NAMALWA (cell line): ENCODE measurements around the gene LIF.

Experiments
- DNase-seq: peaks from one replicate; pipeline ENCODE4 v3.0.0-alpha.2; 2015; ENCODE audit warnings: low spot score

Gene LIF

GRCh38 chr22:30284172-30284571 is 37.6 kb upstream of the LIF start:
- no peak for DNase-seq

DNA sequence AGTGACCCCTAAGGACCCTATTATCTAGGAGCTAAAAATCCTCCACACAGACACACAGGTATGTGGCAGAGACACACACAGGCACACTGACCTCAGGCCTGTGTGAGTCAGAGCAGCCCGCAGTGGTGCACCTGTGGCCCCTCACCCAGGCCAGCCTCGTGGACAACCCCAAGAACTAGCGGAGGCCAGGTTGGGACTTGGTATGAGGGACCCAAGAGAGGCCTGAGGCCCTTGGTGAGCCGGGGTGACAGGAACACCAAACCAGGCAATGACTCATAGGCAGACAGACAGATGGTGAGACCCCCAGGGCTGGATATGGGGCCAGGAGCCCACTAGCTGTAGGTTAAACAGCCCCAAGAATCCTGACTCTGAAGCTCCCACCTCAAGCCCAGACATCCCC is 36.8 kb upstream of the LIF start:
- DNase-seq, result no peak

- no peak for DNase-seq
Observed at GRCh38 chr22:30282616-30283046, 36.1 kb upstream of the LIF start.

GRCh38 chr22:30280505-30280904 is 33.9 kb upstream of the LIF start:
- no peak for DNase-seq

- no peak for DNase-seq
Observed at GRCh38 chr22:30279932-30280331, 33.4 kb upstream of the LIF start.

DNA sequence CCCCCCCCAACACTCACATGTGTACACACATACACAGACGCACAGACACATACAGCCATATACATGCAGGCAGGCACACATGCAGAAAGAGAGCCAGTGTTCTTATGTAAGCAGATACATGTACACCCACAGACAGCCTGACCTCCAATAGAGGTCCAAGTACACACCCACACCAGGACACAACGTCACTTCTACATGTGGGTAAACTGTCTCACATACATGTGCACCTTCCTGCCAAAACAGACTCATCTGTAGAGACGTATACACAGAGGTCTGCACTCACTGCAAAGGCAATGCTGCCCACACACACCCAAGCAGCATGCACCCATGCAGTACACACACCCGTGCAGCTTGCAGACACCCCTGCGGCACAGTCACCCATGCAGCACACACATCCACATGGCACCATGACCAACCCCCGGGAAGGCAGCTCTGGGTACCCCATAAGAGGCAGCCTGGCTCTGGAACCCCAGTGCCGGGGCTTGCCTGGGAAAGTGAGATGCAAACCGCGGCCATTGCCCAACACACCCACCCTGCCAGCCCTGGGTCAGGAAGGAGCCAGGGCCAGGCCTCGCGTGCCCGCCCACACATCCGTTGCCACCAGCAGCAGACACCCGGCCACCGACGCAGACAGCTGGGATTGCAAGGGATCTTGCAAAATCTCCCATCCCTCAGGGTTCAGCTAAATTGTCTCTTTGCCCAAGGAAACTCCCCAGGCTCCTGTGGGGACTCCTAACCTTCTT is 32.7 kb upstream of the LIF start:
- DNase-seq, result no peak

- no peak for DNase-seq
Observed at GRCh38 chr22:30277547-30278344, 31.2 kb upstream of the LIF start.

DNA sequence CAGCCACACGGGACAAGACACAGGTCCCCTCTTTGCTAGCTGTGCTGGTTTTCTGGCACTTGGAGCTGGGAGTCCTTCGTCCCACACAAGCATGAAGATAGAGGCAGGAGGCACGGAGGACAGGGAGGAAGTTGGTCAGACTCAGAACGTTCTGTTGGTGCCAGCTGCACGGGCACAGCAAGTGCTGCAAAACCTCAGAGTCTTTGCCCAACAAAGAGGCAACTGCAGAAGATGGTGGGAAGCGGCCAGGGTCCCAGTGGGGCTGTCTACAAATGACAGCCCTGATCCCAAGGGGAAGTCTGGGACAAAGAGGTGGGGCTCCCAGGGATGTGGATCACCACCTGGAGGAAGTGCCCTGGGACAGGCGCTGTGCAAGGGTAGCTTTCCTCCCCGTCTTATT is 29.5 kb upstream of the LIF start:
- no peak for DNase-seq

- no peak for DNase-seq
Observed at GRCh38 chr22:30275625-30276024, 29.1 kb upstream of the LIF start.

DNA sequence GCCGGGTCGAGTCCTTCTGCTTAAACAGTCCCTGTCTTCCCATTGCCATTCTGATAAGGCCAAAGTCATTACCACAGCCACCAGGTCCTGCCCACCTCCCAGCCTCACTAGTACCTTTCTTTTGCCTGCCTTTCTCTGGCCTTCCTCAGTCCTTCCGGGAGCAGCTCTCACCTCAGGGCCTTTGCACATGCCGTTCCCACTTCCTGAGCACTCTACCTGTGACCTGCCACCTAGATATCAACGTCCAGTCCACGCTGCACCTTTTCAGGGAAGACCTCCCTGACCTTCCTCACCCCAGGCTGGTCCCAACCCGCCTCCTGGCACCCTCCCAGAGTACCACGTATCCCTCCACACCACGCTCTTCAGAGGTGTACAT is 27.9 kb upstream of the LIF start:
- no peak for DNase-seq

DNA sequence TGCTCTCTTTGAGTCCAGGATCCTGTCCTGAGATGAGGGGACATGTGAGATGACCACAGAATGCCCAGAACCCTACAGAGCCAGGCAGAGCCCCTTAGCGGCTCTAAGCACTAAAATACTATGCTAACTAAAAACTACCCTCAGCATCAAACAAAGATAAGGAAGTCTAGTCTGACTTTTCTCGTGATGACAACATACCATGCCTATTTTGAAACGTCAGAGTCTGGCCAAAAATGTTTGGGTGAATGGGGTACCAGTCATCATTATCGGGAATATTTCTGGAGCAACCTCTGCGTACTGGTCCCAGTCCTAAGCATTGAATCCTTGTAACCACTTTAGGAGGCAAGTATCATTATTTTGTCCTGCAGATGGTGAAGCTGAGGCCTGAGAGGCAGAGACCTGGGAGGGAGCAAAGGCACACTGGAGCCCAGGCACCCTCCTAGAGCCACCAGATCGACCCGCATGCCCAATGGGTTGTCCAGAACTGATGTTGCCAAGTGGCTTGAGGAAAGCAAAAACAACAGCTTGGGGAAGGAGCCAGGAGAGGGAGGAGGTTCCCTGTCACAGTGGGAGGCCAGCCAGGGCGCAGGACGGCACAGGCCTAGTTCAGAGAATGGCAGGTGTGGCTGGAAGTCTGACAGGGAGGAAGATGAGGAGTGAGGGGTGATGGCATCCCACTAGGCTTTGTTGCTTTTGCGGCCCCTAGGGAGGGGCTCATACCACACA is 27.3 kb upstream of the LIF start:
- DNase-seq, result no peak

DNA sequence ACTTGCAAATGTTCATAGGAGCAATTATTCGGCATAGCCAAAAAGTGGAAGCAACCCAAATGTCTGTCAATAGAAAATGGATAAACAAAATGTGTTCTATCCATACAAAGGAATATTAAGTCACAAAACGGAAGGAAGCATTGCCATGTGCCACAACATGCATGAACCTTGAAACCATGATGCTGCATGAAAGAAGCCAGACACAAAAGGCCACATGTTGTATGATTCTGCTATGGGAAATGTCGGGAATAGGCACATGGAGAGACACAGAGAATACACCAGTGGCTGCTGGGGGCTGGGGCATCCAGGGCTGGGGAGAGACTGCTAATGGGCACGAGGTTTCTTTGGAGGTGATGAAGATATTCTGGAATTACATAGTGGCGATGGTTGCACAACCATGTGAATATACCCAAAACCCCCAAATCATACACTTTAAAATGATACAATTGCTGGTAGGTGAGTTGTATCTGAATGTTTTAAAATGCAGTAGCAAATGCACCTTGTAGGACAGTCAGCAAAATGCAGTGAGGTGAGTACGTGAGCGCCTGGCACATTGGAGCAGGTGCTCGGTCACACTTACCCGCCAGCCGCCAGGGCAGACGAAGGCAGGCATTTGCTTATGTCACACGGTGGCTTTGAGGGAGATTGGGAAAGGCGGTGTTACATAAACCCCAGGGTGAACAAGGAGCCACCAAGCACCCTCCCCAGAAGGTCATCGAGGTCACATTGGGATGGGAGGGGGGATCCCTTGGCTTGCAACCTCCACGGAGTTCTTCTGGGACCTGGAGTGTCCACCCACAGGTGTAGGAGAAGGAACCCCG is 26.4 kb upstream of the LIF start:
- DNase-seq, result no peak

DNA sequence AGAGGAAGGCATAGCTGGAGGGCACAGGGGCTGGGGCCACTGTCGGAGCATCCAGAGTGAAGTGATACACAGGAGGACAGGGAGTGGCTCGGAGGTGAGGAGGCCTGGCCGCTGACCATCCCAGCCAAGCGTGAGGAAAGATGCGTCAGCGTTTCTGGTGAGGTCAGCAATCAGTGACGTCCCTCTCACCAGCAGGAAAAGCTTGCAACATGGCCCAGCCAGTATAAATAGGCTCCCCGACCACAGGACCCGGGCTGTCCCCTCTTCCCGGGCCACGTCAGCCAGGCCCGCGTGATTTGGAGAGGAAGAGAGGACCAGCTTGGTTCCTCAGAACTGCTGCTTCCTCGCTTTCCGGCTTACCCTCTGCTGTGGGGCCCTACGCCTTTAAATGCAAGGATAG is 24.3 kb upstream of the LIF start:
- DNase-seq, result no peak

DNA sequence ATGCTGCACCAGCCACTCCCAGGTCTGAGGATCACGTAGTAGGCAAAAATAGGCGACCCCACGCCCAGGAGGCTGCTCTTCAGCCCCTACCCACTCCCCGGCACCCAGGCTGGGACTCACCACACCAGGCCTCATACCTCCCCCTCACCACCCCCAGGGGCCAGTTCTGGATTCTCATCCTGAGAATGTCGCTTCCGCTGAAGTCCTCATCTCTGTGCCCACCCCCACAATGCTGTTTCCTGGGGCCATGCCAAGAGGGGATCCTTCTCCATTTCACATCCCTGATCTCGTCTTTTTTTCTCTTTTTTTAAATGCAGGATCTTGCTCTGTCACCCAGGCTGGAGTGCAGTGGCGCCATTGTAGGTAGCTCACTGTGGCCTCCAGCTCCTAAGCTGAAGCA is 21.8 kb upstream of the LIF start:
- DNase-seq, result no peak

GRCh38 chr22:30267382-30268302 is 21.1 kb upstream of the LIF start:
- no peak for DNase-seq

DNA sequence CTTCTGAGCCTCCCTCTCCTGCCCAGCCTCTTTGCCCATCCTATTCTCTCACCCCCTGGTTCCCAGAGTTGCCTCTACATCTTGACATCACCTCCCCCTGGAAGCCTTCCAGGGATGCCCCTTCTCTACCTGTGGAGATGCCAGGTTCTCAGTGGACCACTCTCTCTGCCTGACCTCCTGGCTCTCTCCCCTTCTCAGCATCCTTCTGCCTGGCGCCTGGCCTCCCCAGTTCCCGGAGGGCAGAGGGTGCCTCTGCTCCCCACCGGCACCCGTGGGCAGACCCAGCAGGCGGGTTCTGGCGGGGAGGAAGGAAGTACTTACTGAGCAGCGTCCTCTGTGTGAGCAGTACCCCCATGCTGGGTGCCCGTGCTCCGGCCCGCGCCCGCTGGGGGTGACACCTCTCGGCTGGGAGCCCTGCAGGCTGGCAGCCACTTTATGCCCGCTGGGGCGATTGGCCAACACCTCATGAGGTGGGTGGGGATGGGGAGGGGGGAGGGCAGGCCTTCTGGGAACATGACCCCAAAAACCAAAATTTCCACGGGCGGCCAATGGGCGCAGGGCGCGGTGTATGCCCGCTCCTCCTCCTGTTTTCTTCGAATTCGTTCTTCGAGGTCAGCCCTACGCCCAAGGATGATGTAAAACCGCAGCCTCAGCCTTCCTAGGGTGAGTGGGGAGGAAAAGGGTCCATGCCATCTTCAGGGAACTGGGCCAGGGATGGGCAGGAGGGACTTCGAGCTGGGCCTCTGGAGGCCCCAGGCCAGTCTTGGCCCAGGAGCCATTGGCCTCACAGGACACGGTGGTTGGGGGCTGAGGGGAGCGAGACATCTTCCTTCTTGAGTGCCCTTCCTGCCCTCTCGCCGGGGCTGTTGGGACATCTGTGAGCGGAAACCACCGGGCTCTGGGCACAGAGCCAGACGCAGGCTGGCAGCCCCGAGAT is 20.2 kb upstream of the LIF start, which contains the start of gene OSM:
Gene OSM (minus strand): TSS at position 407 of the 937 bp plus-strand sequence. CDS start 52 bp downstream, at position 355.
- peak; percentile 62 for DNase-seq

GRCh38 chr22:30265823-30266444 is 19.4 kb upstream of the LIF start:
- peak; percentile 81 for DNase-seq

DNA sequence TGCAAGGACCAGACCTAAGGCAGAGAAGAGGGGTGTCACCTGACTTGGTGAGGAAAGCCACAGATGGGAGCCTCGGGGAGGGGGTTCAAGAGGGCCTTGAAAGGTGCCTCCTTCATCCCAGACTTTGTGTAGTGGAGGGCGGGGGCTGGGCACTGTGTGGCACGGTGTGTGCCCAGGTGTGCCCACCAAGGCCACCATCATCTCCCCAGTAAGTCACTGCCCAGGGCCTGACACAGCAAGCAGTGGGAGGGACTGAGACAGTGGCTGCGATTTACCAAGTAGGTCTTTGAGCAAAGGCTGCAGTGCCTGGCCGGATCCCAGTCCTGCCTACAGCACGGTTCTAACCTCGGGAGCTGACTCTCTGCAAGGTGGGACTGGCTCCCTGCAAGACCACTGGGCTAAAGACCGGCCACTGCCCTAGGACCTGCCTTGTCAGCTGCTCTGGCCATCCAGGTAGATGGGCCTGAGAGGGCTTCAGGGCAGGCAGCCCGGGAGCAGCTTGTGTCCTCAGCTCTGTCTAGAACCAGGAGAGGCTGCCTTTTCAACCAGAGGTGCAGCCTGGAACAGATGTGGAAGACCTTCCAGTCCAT is 18.7 kb upstream of the LIF start:
- no peak for DNase-seq

GRCh38 chr22:30263883-30264282 is 17.3 kb upstream of the LIF start:
- DNase-seq, result no peak
